AG08396 (cell line): ENCODE results near the gene EIF2B5.

ENCODE experiments used
- DNase-seq: peaks from one replicate; pipeline ENCODE4 v3.0.0; 2012; ENCODE audit warnings: low spot score, mixed read lengths

Gene EIF2B5

GRCh38 chr3:184174284-184174645 is 39.1 kb downstream of the EIF2B5 start:
- DNase-seq = no peak

DNA sequence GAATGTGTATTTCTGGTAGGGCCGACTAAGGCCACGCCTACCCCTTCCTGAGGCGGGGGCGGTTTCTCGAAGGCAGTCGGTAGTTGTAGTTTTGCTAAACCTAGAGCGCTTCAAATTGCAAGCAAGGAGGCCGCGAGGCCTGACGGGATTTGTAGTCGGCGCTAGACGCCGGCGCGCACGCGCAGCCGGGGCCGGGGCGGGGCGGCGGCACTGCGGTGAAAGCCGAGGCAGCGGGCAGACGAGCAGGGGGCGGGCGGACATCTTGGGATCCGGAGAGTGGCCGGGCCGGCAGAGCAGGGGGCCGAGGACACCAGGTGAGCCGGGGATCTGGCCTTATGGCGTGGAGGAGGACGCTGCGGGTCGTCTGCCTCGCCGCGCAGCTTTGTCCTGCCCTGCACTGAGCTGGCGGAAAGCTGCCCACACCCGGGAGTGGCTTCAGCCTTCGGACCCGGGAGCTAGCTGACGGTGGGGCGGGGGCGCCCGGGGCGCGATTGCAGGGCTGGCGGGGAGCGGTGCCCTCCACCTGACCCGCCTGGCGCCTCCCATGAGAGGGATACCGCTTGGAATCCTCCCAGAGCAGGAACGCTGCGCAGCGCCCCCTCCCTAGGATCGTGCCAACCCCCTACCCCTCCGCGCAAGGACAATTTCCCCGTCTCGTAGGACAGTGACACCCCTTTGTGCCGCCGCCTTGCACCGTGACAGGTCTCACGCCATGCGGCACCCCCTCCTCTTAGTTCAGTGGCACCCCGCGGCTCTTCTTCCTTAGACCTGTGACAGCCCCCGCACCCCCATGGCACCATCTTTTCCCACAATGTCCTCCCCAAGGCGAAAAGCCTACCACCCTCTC is 39.7 kb downstream of the EIF2B5 start, which contains the start of gene AP2M1:
Gene AP2M1 (plus strand): TSS at position 210 of the 847 bp plus-strand sequence. CDS start 2,139 bp downstream, outside the sequence.
- DNase-seq = peak; percentile 96

- DNase-seq = no peak
Measured at GRCh38 chr3:184175506-184175905, 40.3 kb downstream of the EIF2B5 start.

GRCh38 chr3:184175981-184176376 is 40.8 kb downstream of the EIF2B5 start:
- no peak for DNase-seq

- peak; percentile 90 for DNase-seq
Measured at GRCh38 chr3:184176377-184177330, 41.5 kb downstream of the EIF2B5 start.

GRCh38 chr3:184177331-184177731 is 42.2 kb downstream of the EIF2B5 start:
- DNase-seq = no peak

- DNase-seq = no peak
Measured at GRCh38 chr3:184177767-184178306, 42.7 kb downstream of the EIF2B5 start.

DNA sequence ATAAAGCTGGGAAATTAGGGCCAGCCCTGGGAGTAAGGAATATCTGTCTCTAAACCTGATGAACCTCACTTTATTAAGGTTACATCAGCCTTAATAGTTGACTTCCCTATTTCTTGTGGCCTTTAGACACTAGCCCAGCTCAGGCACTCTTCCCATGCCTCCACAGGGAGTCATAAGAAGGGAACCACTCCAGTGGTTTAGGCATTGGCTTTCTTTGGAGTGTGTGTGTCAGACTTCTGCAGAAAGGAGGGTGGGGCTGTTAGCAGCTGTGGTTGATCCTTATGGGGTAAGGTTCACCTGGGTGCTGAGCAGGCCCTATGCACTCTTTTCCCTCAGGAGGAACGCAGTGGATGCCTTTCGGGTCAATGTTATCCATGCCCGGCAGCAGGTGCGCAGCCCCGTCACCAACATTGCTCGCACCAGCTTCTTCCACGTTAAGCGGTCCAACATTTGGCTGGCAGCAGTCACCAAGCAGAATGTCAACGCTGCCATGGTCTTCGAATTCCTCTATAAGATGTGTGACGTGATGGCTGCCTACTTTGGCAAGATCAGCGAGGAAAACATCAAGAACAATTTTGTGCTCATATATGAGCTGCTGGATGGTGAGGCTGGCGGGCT is 43.5 kb downstream of the EIF2B5 start:
- no peak for DNase-seq

GRCh38 chr3:184180165-184180564 is 45.0 kb downstream of the EIF2B5 start:
- DNase-seq = no peak

DNA sequence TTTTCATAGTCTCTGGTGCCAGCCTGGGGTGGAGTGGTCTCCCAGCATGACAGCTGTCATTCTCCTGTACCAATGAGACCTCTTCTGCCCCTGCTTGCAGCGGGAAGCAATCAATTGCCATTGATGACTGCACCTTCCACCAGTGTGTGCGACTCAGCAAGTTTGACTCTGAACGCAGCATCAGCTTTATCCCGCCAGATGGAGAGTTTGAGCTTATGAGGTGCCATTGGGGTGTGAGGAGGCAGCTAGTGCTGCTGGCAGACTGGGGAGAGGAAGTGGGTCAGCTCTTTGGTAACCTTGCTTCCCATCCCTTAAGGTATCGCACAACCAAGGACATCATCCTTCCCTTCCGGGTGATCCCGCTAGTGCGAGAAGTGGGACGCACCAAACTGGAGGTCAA is 46.4 kb downstream of the EIF2B5 start:
- DNase-seq = no peak

GRCh38 chr3:184183679-184184078 is 48.5 kb downstream of the EIF2B5 start:
- DNase-seq = no peak

GRCh38 chr3:184184546-184185230 is 49.5 kb downstream of the EIF2B5 start:
- DNase-seq = no peak

DNA sequence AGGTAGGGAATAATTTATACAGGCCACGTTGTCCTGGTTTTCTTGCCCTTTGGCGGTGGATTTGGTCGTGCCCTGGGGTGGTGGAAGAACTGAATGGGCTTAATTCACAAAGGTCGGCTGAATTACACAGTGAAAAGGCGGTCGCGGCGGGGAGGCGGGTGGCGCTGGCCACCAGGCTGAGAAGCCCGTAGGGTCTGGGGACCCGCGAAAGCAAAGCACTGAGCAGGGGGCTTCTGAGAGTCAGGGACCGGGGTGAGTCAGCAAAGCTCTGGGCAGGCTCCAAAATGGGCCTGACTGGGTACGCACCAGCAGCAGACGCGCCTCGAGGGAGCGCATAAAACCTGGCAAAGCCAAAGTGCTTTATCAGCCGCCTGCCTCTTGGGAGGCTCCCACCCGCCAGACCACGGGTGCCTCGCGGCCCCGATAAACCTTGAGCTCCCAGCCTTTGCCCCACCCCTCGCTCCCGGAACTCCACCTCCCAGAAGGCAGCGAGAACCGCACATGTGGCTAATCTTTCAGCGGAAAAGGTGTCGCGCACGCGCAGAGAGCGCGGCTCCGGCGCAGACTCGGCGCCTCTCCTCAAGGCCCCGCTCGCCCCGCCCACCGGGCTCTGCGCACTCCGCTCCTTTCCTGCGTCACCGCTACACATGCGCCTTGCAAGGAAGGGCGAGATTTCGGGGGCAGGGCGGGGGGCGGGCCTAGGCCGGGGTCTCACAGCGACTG is 50.5 kb downstream of the EIF2B5 start:
- peak; percentile 98 for DNase-seq

DNA sequence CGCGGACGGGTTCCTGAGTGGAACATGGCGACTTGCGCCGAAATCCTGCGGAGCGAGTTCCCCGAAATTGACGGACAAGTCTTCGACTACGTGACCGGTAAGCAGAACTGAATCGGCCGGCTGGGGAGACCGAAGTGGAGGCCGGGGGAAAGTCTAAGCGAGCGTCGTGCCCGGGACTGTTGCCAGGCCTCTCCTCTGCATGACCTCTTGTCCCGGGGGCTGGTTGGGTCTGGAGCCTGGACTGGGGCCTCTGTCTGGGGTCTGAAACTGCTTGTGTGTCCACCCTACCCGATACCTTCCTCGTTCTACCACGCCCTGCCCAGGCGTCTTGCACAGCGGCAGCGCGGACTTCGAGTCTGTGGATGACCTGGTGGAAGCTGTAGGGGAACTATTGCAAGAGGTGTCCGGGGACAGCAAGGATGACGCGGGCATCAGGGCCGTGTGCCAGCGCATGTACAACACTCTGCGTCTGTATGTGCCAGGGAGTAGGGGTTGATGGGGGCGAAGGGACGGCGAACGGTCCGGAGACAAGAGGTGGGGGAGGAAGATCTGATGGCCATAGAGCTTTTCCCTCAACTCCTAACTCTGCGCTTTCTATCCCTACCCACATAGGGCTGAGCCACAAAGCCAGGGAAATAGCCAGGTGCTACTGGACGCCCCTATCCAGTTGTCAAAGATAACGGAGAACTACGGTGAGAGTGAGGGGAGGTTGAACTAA is 51.2 kb downstream of the EIF2B5 start, which contains the start of gene ABCF3:
Gene ABCF3 (plus strand): TSS at position 16 of the 718 bp plus-strand sequence. CDS start 9 bp downstream, at position 25.
- peak; percentile 47 for DNase-seq

GRCh38 chr3:184186902-184187207 is 51.7 kb downstream of the EIF2B5 start:
- DNase-seq = no peak

GRCh38 chr3:184188080-184188479 is 52.9 kb downstream of the EIF2B5 start:
- no peak for DNase-seq

DNA sequence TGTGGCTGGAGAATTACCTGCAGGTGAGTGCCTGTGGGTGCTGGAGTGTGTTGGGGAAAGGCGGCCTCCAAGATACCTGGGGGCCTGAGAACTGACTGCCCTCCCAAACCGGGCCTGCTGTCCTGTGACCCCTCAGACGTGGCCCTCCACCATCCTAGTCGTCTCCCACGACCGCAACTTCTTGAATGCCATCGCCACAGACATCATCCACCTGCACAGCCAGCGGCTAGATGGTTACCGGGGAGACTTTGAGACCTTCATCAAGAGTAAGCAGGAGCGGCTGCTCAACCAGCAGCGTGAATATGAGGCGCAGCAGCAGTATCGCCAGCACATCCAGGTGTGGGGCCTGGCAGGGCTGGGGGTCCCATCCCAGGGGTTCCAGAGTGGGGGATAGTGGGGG is 54.3 kb downstream of the EIF2B5 start:
- DNase-seq = no peak

DNA sequence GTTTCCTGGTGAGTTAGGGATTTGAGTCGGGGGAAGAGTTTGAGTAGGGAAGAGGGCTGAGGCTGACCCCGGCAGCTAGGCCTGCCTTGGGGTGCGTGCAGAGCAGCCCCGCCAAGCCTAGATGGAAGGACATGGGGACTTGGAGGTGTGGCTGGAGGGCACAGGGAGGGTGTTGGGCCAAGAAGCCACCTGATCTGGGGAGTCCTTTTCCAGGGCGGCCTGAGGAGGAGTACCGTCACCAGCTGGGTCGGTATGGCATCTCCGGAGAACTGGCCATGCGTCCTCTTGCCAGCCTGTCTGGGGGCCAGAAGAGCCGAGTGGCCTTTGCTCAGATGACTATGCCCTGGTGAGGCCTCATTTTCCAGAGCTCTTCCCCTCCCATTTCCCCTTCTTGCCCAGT is 57.7 kb downstream of the EIF2B5 start:
- no peak for DNase-seq

GRCh38 chr3:184193991-184194539 is 58.9 kb downstream of the EIF2B5 start:
- no peak for DNase-seq
